Activated T-cell treated with anti-CD3 and anti-CD28 coated beads, Interleukin-2, amount 50 U/mL, for 4 hours (primary cell): ENCODE measurements around the gene SDK2. TPM values are rescaled to one million over a fixed set of nuclear protein-coding genes. Genes with fewer than 3 reads are reported as not detected.
"Not testable (repeated sequence)": the region's sequence is repeated elsewhere in the genome, so short reads cannot be mapped to it uniquely, and the experiment has no call there.

Experiments used
- ATAC-seq, 2 donors: fragments of 200-7000 bp; cut with Tn5 transposase; one replicate each; pipeline ENCODE4 v1.10.0; 2021
- DNase-seq: peaks from one replicate; pipeline ENCODE4 v3.0.0-alpha.2; 2020
- H3K27me3 Mint-ChIP-seq: one replicate; pipeline ENCODE4 v1.8.0; 2021; ENCODE audit warnings: low read depth, mixed read lengths
- H3K36me3 Mint-ChIP-seq: one replicate; pipeline ENCODE4 v1.8.0; 2022; ENCODE audit warnings: mixed read lengths; ENCODE audit not compliant: insufficient read depth
- H3K4me1 Mint-ChIP-seq: one replicate; pipeline ENCODE4 v1.8.0; 2021; ENCODE audit warnings: low read depth, mixed read lengths
- H3K4me3 Mint-ChIP-seq: one replicate; pipeline ENCODE4 v1.8.0; 2021; ENCODE audit warnings: mild to moderate bottlenecking, moderate library complexity, mixed read lengths
- H3K9me3 Mint-ChIP-seq: one replicate; pipeline ENCODE4 v1.8.0; 2021; ENCODE audit warnings: mixed read lengths
- total RNA-seq, 3 donors: library from RNA; stranded (reverse); gene quantifications; one replicate each; pipeline ENCODE4 v1.2.1, GENCODE V29; 2021

The SDK2 gene
- total RNA-seq, 3 donors from 2014 or later: 0.08 to 0.20 (median 0.08) TPM

DNA sequence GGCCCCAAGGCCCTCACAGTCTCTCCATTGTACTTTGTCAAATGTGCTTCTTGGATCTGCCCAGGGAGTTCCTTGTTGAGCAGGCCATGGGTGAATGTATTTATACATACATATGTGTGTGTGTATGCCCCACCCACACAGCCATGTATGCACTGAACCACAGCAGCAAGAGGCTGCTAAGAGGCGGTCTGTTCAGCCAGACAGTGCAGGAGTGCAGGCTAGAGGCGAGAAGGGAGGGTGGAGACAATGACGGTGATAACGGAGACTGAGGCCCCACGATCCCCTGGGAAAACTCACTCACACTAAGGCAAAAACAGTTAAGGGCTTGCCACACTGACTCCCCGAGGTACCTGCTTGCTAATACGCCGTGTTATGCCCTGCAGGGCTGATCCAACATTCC, 181.4 kb downstream of the SDK2 start:
- ATAC-seq (no peak), DNase-seq (no peak)
- no peak overlapping the region for H3K4me3 Mint-ChIP-seq
- H3K9me3 Mint-ChIP-seq: no peaks in the 10 kb centered on the region
- H3K36me3 Mint-ChIP-seq: no peaks in the 10 kb centered on the region
- no peaks in the 10 kb centered on the region for H3K27me3 Mint-ChIP-seq
- H3K4me1 Mint-ChIP-seq: no peaks in the 10 kb centered on the region

DNA sequence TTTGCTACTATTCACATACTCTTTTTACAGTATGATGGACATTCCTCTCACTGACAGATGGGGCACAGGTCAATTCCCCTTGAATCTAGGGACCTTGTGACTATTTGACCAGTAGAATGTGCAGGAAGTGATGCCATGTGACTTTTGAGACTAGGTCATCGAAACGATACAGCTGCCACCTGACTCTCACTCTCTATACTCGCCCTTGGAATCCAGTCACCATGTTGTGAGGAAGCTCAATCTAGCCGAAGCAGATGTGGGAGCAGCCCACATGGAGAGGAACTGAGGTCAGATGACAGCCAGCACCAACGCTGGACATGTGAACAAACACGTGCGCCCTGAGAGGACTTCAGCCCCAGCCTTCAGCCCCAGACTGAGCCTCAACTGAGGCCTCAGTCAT, 184.3 kb downstream of the SDK2 start:
- Mint-ChIP-seq H3K4me3 (no peak overlapping the region), H3K9me3 (no peaks in the 10 kb centered on the region), H3K27me3 (peaks cover 2% of the 10 kb centered on the region), H3K4me1 (no peaks in the 10 kb centered on the region), H3K36me3 (no peaks in the 10 kb centered on the region)
- ATAC-seq (no peak), DNase-seq (no peak)

DNA sequence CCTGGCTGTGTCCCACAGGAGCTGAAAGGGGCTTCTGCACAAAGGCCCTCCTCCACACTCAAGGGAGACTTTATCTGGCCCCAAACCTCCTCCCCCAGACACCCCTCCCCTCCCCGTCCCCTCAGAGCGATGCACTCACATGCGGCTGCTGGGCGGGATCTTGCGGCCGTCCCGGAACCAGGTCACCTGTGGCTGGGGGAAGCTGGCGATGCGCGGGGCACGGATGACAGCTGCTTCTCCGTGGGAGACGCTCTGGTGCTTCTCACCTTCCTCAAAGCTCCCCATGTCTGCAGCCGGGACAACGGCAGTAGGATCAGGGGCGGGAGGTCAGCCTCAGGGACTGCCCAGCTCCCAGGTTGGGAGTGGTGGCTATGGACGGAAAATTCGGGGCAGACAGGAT, 188.5 kb downstream of the SDK2 start:
- ATAC-seq (no peak), DNase-seq (no peak)
- peaks cover 2% of the 10 kb centered on the region for H3K27me3 Mint-ChIP-seq
- no peaks in the 10 kb centered on the region for H3K36me3 Mint-ChIP-seq
- peaks cover 3% of the 10 kb centered on the region for H3K9me3 Mint-ChIP-seq
- no peak overlapping the region for H3K4me3 Mint-ChIP-seq
- no peaks in the 10 kb centered on the region for H3K4me1 Mint-ChIP-seq

DNA sequence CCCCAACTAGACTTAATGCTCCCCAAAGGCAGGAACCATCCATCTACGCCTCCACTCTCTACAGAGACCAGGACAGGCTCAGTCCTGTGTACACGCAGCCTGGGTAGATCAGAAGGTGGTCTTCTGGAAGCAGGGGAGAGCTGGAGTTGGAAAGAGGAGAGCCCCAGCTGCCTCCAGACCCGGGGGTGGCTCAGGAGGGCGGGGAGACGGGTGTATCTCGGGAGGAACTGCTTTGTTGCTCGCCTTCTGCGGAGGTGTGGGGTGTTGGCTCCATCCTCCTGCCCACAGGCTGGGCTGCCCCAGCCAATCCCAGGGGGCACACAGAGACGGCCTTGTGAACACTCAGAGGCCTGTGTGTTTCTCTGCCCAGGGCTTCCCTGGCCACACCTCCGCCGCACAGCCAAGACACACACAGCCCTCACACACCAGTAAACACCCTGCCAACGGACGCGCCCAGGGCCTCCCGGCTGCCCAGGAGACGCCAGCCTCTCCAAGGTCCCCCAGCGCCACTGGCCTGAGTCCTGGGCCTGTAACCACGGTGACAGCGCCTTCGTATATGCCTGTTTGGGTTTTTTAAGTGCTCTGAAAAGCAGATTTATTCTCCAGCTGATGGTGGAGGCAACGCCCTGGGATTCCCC, 189.1 kb downstream of the SDK2 start:
- Mint-ChIP-seq H3K4me3 (no peak overlapping the region), H3K4me1 (no peaks in the 10 kb centered on the region), H3K36me3 (no peaks in the 10 kb centered on the region), H3K9me3 (peaks cover 3% of the 10 kb centered on the region), H3K27me3 (peaks cover 2% of the 10 kb centered on the region)
- ATAC-seq (no peak), DNase-seq (no peak)

DNA sequence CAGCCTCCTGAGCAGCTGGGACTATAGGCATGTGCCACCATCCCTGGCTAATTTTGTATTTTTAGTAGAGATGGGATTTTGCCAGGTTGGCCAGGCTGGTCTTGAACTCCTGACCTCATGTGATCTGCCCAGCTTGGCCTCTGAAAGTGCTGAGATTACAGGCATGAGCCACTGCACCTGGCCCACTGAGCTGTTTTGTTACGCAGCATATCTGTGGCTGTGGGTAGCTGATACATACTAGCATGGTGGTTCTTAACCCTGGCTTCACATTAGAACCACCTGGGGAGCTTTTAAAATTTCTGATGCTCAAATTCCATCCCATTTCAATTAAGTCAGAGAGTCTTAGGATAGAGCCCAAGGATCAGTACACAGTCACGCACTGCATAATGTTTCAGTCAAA, 190.8 kb downstream of the SDK2 start:
- not testable (repeated sequence) for H3K9me3 Mint-ChIP-seq, H3K36me3 Mint-ChIP-seq, H3K4me3 Mint-ChIP-seq, H3K4me1 Mint-ChIP-seq, DNase-seq, ATAC-seq, H3K27me3 Mint-ChIP-seq

DNA sequence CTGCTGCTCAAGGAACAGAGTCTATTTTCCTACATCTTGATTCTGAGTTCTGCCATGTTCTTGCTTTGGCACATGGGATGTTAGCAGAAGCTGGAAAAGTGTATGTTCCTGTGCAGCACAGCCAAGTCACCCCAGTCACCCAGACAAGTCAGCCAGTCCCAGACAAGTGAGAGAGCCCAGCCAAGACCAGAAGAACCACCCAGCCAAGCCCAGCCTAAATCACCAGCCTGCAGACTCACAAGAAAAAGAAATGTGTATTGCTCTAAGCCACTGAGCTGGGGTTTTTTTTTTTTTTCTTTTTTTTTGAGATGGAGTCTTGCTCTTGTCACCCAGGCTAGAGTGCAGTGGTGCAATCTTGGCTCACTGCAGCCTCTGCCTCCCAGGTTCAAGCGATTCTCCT, 191.2 kb downstream of the SDK2 start:
- Mint-ChIP-seq H3K9me3 (peaks cover 3% of the 10 kb centered on the region), H3K27me3 (peaks cover 2% of the 10 kb centered on the region), H3K36me3 (no peaks in the 10 kb centered on the region), H3K4me1 (no peaks in the 10 kb centered on the region), H3K4me3 (no peak overlapping the region)
- DNase-seq (no peak), ATAC-seq (no peak)

DNA sequence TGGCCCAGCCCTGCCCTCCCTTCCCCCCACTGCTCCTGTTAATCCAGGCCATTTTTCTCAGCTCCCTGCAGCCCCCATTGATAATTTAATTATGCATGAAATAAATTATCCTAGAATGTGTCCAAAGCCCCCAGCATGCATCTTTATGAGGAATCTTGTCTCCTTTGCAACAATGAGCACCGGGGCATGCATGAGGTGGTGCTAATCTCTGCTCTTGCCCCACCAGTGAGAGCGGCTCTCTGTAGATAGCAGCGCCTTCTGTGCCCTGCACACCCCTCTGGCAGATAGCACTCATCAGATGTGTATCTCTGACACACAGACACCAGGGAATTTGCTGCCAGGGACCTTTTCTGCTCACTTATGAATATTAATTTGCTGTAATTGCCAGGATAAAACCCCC, 192.2 kb downstream of the SDK2 start:
- no peak for DNase-seq
- ATAC-seq: no peak
- Mint-ChIP-seq H3K4me1 (no peaks in the 10 kb centered on the region), H3K4me3 (no peak overlapping the region), H3K36me3 (no peaks in the 10 kb centered on the region), H3K27me3 (peaks cover 2% of the 10 kb centered on the region), H3K9me3 (peaks cover 3% of the 10 kb centered on the region)

DNA sequence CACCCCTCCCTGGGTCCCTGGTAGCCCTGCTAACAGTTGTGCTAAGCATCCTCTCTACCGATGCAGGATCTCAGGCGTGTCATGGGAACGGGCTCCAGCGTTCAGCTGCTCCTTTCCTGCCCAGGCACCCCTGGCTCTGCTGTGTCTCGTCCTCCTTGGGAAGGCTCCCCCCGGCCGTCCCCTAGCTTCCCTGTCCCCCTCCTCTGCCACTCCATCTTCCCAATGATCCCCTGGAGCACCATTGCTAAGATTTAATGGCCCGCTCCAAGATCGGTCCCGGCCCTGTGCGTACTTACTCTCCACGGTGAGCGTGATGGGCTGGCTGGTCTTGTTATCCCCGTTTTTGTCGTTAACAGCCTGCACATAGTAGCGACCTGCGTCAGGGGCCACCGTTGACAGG, 196.9 kb downstream of the SDK2 start:
- no peaks in the 10 kb centered on the region for H3K4me1 Mint-ChIP-seq
- no peaks in the 10 kb centered on the region for H3K9me3 Mint-ChIP-seq
- DNase-seq: no peak
- no peaks in the 10 kb centered on the region for H3K36me3 Mint-ChIP-seq
- no peak overlapping the region for H3K4me3 Mint-ChIP-seq
- no peaks in the 10 kb centered on the region for H3K27me3 Mint-ChIP-seq
- no peak for ATAC-seq

DNA sequence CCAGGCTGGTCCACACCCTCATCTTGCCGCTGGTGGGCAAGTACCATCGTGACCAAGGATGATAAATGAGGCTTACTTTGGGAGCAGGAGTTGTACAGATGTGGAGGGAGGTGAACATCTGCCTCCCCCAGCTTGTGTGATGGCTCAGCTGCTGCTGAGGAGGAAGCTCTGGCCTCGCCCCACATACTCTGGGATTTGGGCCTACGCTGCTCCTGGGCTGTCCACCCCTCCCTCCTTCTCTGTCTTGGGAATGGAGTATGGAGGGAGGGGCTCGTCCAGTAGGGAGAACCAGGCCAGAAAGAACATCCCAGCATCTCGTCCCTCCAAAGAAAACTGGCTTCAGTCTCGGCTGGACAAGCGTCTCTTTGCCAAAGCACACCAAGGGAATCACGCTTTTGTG, 197.6 kb downstream of the SDK2 start:
- Mint-ChIP-seq H3K27me3 (no peaks in the 10 kb centered on the region), H3K9me3 (no peaks in the 10 kb centered on the region), H3K4me3 (no peak overlapping the region), H3K4me1 (no peaks in the 10 kb centered on the region), H3K36me3 (no peaks in the 10 kb centered on the region)
- ATAC-seq (no peak), DNase-seq (no peak)

DNA sequence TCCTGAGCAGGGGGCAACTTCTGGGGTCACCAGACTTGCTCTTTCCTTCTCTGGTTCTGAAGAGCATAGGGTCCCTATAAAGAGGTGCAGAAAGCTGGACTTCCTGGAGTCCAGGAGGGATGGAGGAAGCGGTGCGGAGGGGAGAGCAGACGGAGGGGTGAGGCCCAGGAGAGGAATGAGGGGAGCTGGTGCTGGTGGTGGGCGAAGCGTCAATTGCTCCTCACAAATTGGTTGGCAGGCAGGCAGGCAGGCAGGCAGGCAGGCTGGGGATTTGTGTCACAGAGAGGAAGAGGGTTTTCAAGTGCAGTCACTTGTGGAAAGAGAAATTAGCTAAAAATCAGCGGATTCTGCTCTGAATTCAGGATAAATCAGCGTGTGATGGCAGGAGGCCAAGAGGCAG, 198.8 kb downstream of the SDK2 start:
- Mint-ChIP-seq H3K4me1 (no peaks in the 10 kb centered on the region), H3K9me3 (no peaks in the 10 kb centered on the region), H3K36me3 (no peaks in the 10 kb centered on the region), H3K27me3 (no peaks in the 10 kb centered on the region), H3K4me3 (no peak overlapping the region)
- DNase-seq: no peak
- no peak for ATAC-seq

DNA sequence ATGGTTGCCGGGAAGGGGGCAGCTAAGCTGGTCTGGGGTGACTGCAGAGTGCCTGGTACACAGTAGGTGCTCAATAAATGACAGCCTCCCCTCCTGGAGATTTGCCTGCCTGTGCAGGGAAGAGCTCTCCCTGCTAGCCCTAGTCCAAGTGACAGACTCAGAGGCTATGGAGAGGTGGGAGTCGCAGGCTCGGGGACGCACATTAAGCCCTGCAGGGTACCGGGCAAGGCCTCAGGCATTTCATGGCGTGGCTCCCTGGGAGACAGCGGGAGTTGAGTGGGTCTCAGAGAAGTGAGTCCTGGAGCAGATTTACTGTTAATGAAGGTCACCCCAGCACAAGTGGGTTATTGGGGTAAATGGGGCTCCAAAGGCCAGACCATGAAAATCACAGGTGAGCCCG, 200.2 kb downstream of the SDK2 start:
- no peaks in the 10 kb centered on the region for H3K27me3 Mint-ChIP-seq
- ATAC-seq (no peak), DNase-seq (no peak)
- H3K9me3 Mint-ChIP-seq: no peaks in the 10 kb centered on the region
- H3K4me3 Mint-ChIP-seq: no peak overlapping the region
- no peaks in the 10 kb centered on the region for H3K36me3 Mint-ChIP-seq
- no peaks in the 10 kb centered on the region for H3K4me1 Mint-ChIP-seq

DNA sequence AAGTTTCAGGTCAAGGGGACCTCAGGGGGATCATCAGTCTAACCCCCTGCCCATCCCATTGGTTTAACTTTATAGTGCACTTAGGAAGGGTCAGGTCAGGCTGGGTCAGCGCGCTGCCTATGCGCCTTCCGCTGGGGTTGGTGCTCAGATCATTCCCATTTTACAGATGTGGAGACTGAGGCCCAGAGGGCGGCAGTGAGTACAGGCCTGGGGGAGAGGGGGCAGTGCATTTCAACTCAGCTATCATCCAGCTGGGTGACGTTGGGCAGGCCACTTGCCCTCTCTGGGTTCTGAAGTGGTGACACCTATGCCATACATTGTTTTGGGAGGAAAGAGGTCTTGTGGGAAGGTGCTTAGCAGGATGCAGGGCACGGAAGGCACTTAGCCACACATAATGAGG, 204.6 kb downstream of the SDK2 start:
- H3K27me3 Mint-ChIP-seq: no peaks in the 10 kb centered on the region
- DNase-seq (no peak), ATAC-seq (no peak)
- no peaks in the 10 kb centered on the region for H3K9me3 Mint-ChIP-seq
- H3K4me1 Mint-ChIP-seq: no peaks in the 10 kb centered on the region
- H3K36me3 Mint-ChIP-seq: no peaks in the 10 kb centered on the region
- no peak overlapping the region for H3K4me3 Mint-ChIP-seq

DNA sequence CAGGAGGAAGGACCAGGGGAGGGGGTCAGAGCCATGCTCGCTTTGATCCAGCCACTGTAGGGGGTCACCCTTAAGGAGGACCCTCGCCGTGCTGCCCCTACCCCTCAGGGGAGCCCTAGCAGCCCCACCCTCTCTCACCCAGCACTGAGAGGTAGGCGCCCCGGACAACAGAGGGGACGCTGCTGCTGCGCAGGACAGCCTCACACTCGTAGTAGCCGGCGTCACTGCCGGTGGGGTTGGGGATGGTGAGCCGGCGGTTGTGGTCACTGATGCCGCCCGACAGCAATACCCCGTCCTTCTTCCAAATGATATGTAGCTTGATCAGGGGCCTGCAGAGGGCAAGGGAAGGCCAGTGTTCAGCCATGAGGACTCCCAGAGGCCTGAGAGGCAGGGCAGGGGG, 206.4 kb downstream of the SDK2 start:
- Mint-ChIP-seq H3K27me3 (no peaks in the 10 kb centered on the region), H3K36me3 (no peaks in the 10 kb centered on the region), H3K9me3 (no peaks in the 10 kb centered on the region), H3K4me1 (no peaks in the 10 kb centered on the region), H3K4me3 (no peak overlapping the region)
- DNase-seq (no peak), ATAC-seq (no peak)

DNA sequence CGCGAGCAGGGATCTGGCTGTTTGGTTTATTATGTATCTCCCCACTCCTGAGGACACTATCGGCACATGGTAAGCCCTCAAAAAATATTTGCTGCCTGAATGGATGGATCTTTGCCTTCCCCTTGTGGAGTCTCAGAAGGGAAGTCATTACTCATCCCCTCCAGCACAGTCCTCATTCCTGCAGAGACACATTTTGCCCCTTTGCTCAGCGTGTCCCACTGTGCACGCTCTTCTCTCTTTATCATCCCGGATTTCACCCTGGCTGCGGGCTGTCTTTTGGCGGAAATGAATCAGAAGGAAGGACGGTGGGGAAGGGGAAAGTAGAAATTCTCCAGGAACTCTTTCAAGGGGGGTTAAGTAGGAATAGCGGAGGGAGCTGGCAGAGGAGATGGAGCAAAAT, 207.3 kb downstream of the SDK2 start:
- Mint-ChIP-seq H3K27me3 (no peaks in the 10 kb centered on the region), H3K4me1 (no peaks in the 10 kb centered on the region), H3K4me3 (no peak overlapping the region), H3K36me3 (no peaks in the 10 kb centered on the region), H3K9me3 (no peaks in the 10 kb centered on the region)
- DNase-seq (no peak), ATAC-seq (no peak)

DNA sequence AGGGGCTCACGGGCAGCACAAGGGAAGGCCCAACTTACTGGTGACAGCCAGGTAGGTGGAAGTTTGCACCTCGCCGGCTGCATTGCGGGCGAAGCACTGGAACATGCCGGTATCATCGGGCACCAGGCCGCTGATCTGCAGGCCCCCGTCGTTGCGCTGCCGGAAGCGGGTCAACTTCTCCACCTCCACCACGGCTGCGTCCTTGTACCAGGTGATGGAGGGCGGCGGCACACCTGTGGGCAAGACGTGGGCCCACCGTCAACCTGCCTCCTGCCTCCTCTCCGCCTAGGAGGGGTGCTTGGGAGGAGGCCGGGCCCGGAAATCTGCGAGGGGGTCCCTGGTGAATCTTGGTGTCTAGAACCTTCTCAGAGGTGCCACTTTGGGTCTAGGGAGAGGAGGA, 208.8 kb downstream of the SDK2 start:
- H3K4me1 Mint-ChIP-seq: no peaks in the 10 kb centered on the region
- H3K9me3 Mint-ChIP-seq: no peaks in the 10 kb centered on the region
- ATAC-seq: no peak
- DNase-seq: no peak
- H3K36me3 Mint-ChIP-seq: no peaks in the 10 kb centered on the region
- H3K4me3 Mint-ChIP-seq: no peak overlapping the region
- no peaks in the 10 kb centered on the region for H3K27me3 Mint-ChIP-seq

DNA sequence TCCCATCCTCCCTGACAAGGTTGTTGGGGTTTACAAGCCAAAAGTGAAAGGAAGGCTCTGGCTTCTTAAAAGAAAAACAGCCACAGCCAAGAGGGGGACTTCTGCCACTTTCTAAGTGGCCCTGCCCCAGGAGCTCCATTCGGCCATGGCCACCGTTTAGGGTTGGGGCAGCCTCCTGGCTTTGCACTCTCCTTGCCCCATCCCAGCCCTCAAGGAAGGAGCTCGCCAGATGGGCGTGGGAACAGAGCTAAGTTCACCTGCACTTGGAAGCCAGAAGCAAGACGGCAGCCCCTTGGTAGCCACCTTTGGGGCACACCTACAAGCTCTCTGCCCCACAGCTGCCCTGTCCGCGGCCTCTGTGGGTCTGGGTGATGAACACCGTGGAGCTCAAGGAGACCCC, 210.1 kb downstream of the SDK2 start:
- peaks cover 4% of the 10 kb centered on the region for H3K4me1 Mint-ChIP-seq
- no peaks in the 10 kb centered on the region for H3K27me3 Mint-ChIP-seq
- no peaks in the 10 kb centered on the region for H3K36me3 Mint-ChIP-seq
- DNase-seq (no peak), ATAC-seq (no peak)
- H3K9me3 Mint-ChIP-seq: no peaks in the 10 kb centered on the region
- no peak overlapping the region for H3K4me3 Mint-ChIP-seq
